Subcutaneous abdominal adipose tissue (tissue), 5 donors: ENCODE measurements around the gene ATP8B2.
A peak's percentile ranks its signal among the peaks of the same experiment; 100 is the strongest.

Experiments
- H3K27ac ChIP-seq: one replicate; pipeline ENCODE4 v1.7.0; 2013; ENCODE audit warnings: low read depth, mild to moderate bottlenecking, inconsistent platforms, low read length, moderate library complexity
- H3K27me3 ChIP-seq, 5 donors: one replicate each; pipeline ENCODE4 v1.7.0; 2013; ENCODE audit warnings: low read length in 5 of 5, inconsistent platforms in 1 of 5; ENCODE audit not compliant: control insufficient read depth in 5 of 5, insufficient read depth in 4 of 5
- H3K36me3 ChIP-seq, 5 donors: one replicate each; pipeline ENCODE4 v1.7.0; 2013; ENCODE audit warnings: low read length in 5 of 5; ENCODE audit not compliant: control insufficient read depth in 5 of 5, insufficient read depth in 5 of 5
- H3K4me1 ChIP-seq, 5 donors: one replicate each; pipeline ENCODE4 v1.7.0; 2013; ENCODE audit warnings: low read length in 5 of 5, mild to moderate bottlenecking in 3 of 5, moderate library complexity in 1 of 5; ENCODE audit not compliant: control insufficient read depth in 5 of 5, insufficient read depth in 5 of 5
- H3K4me3 ChIP-seq, 5 donors: one replicate each; pipeline ENCODE4 v1.7.0; 2013; ENCODE audit warnings: low read length in 5 of 5, low read depth in 1 of 5
- H3K9ac ChIP-seq, 5 donors: one replicate each; pipeline ENCODE4 v1.7.0; 2013; ENCODE audit warnings: low read length in 5 of 5, mild to moderate bottlenecking in 4 of 5, moderate library complexity in 3 of 5
- H3K9me3 ChIP-seq, 5 donors: one replicate each; pipeline ENCODE4 v1.7.0; 2013; ENCODE audit warnings: low read length in 5 of 5; ENCODE audit not compliant: control insufficient read depth in 5 of 5
- donor health status: healthy.
- donor health status: healthy.
- donor health status: healthy.
- donor health status: healthy.
- donor health status: healthy.

ATP8B2 gene

DNA sequence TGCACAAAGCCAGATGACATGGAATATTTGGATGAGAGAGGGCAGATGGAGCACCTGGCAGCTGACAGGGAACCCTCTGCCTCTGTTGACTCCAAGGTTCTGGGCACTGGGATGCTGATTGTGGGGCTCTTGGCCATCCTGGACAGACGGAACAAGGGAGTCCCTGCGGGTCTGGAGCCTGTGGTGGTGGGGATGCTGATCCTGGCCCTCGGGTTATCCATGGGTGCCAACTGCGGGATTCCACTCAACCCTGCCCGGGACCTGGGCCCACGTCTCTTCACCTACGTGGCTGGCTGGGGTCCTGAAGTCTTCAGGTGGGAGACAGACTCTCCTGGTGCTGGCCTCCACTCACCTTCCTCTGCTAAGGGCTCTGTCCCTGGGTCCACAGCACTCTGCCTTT lies 1.8 kb upstream of the ATP8B2 start:
- Histone ChIP-seq H3K9me3 (no peaks in the 10 kb centered on the region), H3K4me3 (no peak overlapping the region), H3K4me1 (peaks cover 4 to 39% (median 37%) of the 10 kb centered on the region in 5 donors), H3K36me3 (no peaks in the 10 kb centered on the region), H3K9ac (no peak overlapping the region), H3K27me3 (peaks cover 0 to 25% (median 16%) of the 10 kb centered on the region in 5 donors), H3K27ac (no peak overlapping the region)

GRCh38 chr1:154324241-154324640 lies 1.1 kb upstream of the ATP8B2 start:
- no peak overlapping the region for H3K27ac ChIP-seq
- peak overlapping the region in 3 of 5 donors; percentile 71 to 73 (median 72) for H3K4me3 ChIP-seq
- no peaks in the 10 kb centered on the region for H3K9me3 ChIP-seq

DNA sequence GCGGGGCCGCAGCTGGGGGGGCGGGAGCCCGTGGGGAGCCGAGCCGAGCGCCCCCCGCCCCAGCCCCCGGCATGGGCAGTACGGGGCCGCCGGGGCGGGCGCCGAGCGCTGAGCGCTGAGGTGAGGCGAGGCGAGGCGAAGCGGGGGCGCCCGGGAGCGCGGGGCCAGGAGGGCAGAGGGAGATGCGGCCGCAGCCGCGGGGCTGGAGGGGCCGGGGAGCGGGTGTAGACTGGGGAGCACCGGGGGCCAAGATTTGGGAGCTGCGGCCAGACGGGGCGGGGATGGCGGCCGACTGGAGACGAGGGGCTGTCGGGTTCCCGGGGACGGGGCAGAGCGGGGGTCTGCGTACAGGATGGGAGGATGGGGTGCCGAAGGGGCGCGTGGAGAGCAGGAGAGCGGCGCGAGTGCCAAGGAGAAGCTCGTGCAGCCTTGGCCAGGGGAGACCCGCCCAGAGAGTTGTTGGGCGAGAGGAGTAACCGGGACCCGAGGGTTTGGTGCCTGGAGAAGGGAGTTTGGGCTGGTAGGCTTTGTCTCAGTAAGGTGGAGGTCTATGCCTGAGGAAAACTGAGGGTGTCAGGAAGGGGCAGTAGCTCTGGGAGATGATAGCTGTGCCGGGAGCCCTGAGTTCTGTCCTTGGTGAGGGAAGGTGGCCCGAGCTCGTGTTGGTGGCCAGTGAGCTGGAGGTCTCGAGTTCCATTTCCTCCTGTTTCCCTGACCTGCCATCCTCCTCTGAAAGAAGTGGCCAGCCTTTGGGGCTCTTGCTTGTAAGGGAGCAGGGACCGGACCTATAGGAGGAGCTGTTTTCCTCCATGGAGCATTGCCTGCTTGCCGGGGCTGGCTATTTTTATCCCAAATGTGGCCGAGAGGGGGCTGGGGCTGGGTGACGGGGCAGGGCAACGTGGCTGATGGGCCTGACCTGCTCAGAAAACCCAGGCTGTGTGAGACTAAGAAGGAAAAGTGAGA lies 539 bp downstream of the ATP8B2 start:
- peak overlapping the region in 4 of 5 donors; percentile 36 to 83 (median 73) for H3K9ac ChIP-seq
- peaks cover 0 to 25% (median 18%) of the 10 kb centered on the region in 5 donors for H3K27me3 ChIP-seq
- no peaks in the 10 kb centered on the region for H3K9me3 ChIP-seq
- H3K36me3 ChIP-seq, result peaks cover 0 to 7% (median 0%) of the 10 kb centered on the region in 5 donors
- H3K4me1 ChIP-seq, result peaks cover 4 to 47% (median 44%) of the 10 kb centered on the region in 5 donors
- peak overlapping the region; percentile 63 to 76 (median 73) for H3K4me3 ChIP-seq
- peak overlapping the region; percentile 76 for H3K27ac ChIP-seq

More at GRCh38 chr1:154324241-154324640, 1.1 kb upstream of the ATP8B2 start:
- H3K9ac ChIP-seq, result no peak overlapping the region
- H3K4me1 ChIP-seq, result peaks cover 4 to 45% (median 43%) of the 10 kb centered on the region in 5 donors
- H3K27me3 ChIP-seq, result peaks cover 0 to 25% (median 18%) of the 10 kb centered on the region in 5 donors
- no peaks in the 10 kb centered on the region for H3K36me3 ChIP-seq

DNA sequence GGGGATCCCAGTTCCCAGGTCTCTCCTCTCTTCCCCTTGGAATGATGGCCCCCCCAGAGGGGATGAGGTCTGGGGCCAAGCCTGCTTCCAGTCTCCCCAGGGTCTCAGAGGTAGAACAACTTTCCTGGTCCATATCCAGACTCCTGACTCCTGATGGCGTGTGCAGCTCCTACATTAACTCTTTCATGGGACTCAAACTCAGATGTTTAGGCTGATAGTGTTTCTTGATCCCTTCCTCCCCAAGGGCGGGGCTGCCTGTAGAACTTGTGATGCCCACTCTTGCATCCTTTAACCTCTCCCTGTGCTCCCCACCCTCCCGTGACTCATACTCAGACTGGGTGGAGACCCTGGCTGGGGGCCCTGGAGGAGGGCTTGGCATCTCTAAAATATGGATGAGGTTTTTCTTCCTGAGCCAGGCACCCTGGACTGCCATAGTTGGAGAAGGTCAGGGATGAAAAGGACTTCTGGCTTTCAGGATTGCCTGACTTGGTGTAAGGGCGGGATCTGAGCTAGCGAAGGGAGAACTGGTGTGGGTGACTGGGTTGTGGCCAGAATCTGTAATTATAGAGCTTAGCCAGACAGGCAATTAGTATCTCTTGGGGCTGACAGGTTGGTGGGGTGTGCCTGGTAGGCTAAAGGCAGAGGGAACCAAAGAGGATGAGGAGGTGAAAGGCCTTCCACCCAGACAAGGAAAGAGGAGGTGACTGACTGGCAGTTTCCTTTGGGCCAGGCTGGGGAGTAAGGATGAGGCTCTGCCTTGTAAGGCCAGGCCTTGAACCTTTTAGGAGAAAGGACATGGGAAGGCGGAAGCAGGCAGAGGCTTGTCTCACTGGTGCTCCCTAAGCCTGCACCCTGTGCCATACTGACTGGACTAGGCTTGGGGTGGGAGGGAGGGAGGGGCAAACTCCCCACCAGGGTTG lies 1.5 kb downstream of the ATP8B2 start:
- peaks cover 0 to 16% (median 3%) of the 10 kb centered on the region in 5 donors for H3K36me3 ChIP-seq
- H3K4me3 ChIP-seq, result peak overlapping the region in 4 of 5 donors; percentile 32 to 76 (median 72)
- no peaks in the 10 kb centered on the region for H3K9me3 ChIP-seq
- H3K4me1 ChIP-seq, result peaks cover 4 to 47% (median 44%) of the 10 kb centered on the region in 5 donors
- H3K27ac ChIP-seq, result peak overlapping the region; percentile 76
- peaks cover 0 to 25% (median 18%) of the 10 kb centered on the region in 5 donors for H3K27me3 ChIP-seq
- peak overlapping the region in 2 of 5 donors; percentile 35 to 83 for H3K9ac ChIP-seq

GRCh38 chr1:154327466-154328317 lies 2.4 kb downstream of the ATP8B2 start:
- H3K27ac ChIP-seq, result no peak overlapping the region

DNA sequence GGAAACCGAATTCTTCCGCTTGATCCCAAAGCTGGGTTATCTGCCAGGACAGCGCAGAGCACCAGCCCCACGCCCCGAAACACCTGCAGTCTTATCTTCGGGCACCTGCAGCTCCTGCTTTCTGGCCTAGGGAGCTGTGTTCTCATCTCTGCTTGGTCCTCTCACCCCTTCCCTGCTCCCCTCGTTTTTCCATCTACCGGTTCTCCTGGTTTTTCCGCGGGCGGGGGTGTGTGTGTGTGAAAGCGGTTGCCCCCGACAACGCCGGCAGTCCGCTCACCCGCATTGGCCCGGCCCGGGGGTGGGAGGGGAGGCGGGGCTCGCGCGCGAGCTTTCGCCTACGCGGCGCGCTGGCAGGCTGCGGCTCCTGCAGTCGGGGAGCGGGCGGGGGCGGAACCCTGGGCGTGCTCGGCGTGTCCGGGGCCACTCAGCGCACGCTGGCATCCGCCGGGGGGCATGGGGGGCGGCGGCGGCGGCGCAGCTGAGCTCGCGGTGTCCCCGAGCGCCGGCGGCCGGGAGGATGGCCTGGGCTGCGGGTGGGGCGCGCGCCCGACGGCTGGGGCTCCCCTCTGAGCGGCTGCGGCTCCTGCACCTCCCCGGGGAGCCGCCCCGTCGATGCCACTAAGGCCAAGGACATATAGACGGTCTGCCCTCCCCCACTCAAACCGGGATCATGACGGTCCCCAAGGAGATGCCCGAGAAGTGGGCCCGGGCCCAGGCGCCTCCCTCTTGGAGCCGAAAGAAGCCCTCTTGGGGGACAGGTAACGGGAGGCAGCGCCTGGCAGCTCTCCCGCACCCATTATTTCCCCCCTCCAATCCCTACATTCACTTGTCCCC lies 3.2 kb downstream of the ATP8B2 start:
- Histone ChIP-seq H3K9ac (peak overlapping the region in 2 of 5 donors; percentile 35 to 68), H3K27ac (peak overlapping the region; percentile 37), H3K4me3 (peak overlapping the region; percentile 55 to 67 (median 64)), H3K9me3 (no peaks in the 10 kb centered on the region), H3K27me3 (peaks cover 0 to 24% (median 18%) of the 10 kb centered on the region in 5 donors), H3K36me3 (peaks cover 0 to 24% (median 4%) of the 10 kb centered on the region in 5 donors), H3K4me1 (peaks cover 4 to 47% (median 44%) of the 10 kb centered on the region in 5 donors)

More at GRCh38 chr1:154327466-154328317, 2.4 kb downstream of the ATP8B2 start:
- H3K27me3 ChIP-seq, result peaks cover 0 to 25% (median 18%) of the 10 kb centered on the region in 5 donors
- peak overlapping the region; percentile 55 to 67 (median 64) for H3K4me3 ChIP-seq
- H3K9me3 ChIP-seq, result no peaks in the 10 kb centered on the region
- peaks cover 4 to 47% (median 44%) of the 10 kb centered on the region in 5 donors for H3K4me1 ChIP-seq
- H3K36me3 ChIP-seq, result peaks cover 0 to 24% (median 4%) of the 10 kb centered on the region in 5 donors
- peak overlapping the region in 2 of 5 donors; percentile 32 to 68 for H3K9ac ChIP-seq

DNA sequence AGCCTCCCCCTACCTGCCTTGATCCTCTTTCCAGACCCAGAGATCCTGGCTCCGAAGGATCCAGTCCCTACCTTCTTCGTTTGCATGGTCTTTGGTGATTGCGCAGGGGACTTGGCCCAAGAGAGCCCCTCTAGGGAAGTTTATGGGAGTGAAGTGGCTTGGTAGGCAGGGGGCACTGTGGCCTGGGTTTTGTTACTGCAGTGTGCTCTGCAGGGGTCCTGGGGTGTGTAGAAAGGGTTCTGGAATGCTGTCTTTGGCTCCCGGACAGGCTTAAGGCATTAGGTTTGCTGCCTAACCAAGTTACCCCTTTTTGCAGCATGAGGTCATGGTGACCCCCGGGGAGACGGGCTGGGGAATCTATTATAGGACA lies 3.8 kb downstream of the ATP8B2 start:
- Histone ChIP-seq H3K4me3 (peak overlapping the region in 4 of 5 donors; percentile 44 to 64 (median 55)), H3K4me1 (peaks cover 4 to 47% (median 44%) of the 10 kb centered on the region in 5 donors), H3K27me3 (peaks cover 0 to 20% (median 15%) of the 10 kb centered on the region in 5 donors)

GRCh38 chr1:154329551-154330131 lies 4.3 kb downstream of the ATP8B2 start:
- H3K4me3 ChIP-seq, result no peak overlapping the region
- H3K27me3 ChIP-seq, result peaks cover 0 to 16% (median 12%) of the 10 kb centered on the region in 5 donors
- peaks cover 0 to 30% (median 7%) of the 10 kb centered on the region in 5 donors for H3K36me3 ChIP-seq
- H3K9me3 ChIP-seq, result no peaks in the 10 kb centered on the region
- no peak overlapping the region for H3K9ac ChIP-seq
- peaks cover 4 to 43% (median 42%) of the 10 kb centered on the region in 5 donors for H3K4me1 ChIP-seq
- no peak overlapping the region for H3K27ac ChIP-seq

More for the DNA sequence above, 3.8 kb downstream of the ATP8B2 start:
- Histone ChIP-seq H3K9me3 (no peaks in the 10 kb centered on the region), H3K27ac (peak overlapping the region; percentile 37), H3K36me3 (peaks cover 0 to 28% (median 6%) of the 10 kb centered on the region in 5 donors), H3K9ac (peak overlapping the region in 1 of 5 donors; percentile 35)
